Subcutaneous adipose tissue (tissue), 4 donors: ENCODE measurements around the gene HDAC7. TPM values are rescaled to one million over a fixed set of nuclear protein-coding genes. Genes with fewer than 3 reads are reported as not detected.

Experiments used
- CTCF ChIP-seq: fragments of 450-650 bp; IDR thresholded peaks from one replicate; pipeline ENCODE4 v1.5.1; 2016; ENCODE audit warnings: low read depth, mild to moderate bottlenecking, control low read depth, antibody characterized with exemption, moderate library complexity
- total RNA-seq, 4 donors: library from RNA; depleted of rRNA; stranded (reverse); fragments of >200 nt; gene quantifications; one replicate each; pipeline ENCODE4 v1.1.0, GENCODE V29; 2016

The HDAC7 gene
- total RNA-seq, 4 donors from 2014 or later = 25.8 to 72.9 (median 43.0) TPM

- no peak for TF ChIP-seq CTCF
Observed at GRCh38 chr12:47762850-47763465, 56.7 kb downstream of the HDAC7 start.

- TF ChIP-seq CTCF = no peak
Observed at GRCh38 chr12:47758834-47759690, 60.6 kb downstream of the HDAC7 start, which contains the start of gene RAPGEF3. Gene RAPGEF3, minus strand, starts transcription at chr12:47758880. Its CDS starts 324 bp downstream, at chr12:47758556.

GRCh38 chr12:47758584-47758833 is 61.2 kb downstream of the HDAC7 start:
- TF ChIP-seq CTCF = no peak

- no peak for TF ChIP-seq CTCF
Observed at GRCh38 chr12:47757840-47758583, 61.7 kb downstream of the HDAC7 start.

GRCh38 chr12:47757364-47757839 is 62.3 kb downstream of the HDAC7 start:
- no peak for TF ChIP-seq CTCF

- TF ChIP-seq CTCF = no peak
Observed at GRCh38 chr12:47755655-47756562, 63.8 kb downstream of the HDAC7 start.
